ENCODE data around the gene PIP5KL1. TPM values are rescaled to one million over a fixed set of nuclear protein-coding genes. Genes with fewer than 3 reads are reported as not detected.

The PIP5KL1 gene
- total and polyA plus RNA-seq, 7 experiments from 2014 or later = 0.17 to 2.9 (median 1.9) TPM; not detected in 1

DNA sequence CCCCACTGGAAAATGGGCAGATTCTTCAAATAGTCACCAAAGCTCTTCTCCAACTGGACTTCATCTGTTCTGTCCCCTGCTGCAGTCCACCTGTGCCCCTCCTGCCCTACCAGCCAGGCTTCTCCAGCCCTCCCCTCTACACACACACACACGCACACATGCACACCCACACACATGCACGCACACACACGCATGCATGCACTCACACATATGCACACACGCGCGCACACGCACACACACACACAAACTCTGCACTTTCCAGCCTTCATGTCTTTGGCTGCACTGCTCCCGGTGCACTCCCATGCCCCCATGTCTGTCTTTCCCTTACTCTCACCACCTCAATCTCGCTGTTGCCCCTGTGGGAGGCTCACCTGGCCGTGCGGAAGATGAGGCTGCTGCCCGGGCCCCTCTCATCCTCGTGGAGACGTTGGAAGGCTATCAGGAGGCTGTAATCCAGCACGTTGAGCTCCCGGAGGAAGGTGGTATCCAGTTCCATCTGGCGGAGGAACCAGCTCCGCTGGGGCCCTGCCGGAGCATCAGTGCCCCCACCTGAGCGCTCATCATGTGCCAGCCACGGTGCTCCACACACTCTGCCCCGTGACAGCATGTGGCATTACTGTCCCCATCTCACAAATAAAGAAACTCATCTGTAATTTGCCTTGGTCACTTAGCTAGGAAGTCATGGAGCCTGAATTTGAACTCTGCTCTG lies 5.7 kb downstream of the PIP5KL1 start:
- no peak overlapping the region for H3K4me3 Mint-ChIP-seq
- H3K4me1 Mint-ChIP-seq = peaks cover 8 to 30% (median 21%) of the 10 kb centered on the region in 7 donors
- peak overlapping the region in 2 of 9 donors; percentile 29 to 79 for H3K27ac Mint-ChIP-seq
- CTCF ChIA-PET = interaction anchor here (0.9 kb wide), 1 partner anchor 336 kb away, joined by 3 read pairs; no protein-coding TSS in a partner anchor
- Histone ChIP-seq H3K9me3 (ENCODE audit: control insufficient read depth in 2 of 3, low read length in 3 of 3) (no peaks in the 10 kb centered on the region), H3K36me3 (ENCODE audit: control insufficient read depth in 2 of 3, insufficient read depth in 3 of 3, low read length in 3 of 3) (no peaks in the 10 kb centered on the region), H3K4me3 (ENCODE audit: low read length) (no peak overlapping the region), H3K27me3 (ENCODE audit: control insufficient read depth in 2 of 2, insufficient read depth in 2 of 2, low read length in 2 of 2) (no peaks in the 10 kb centered on the region), H3K27ac (ENCODE audit: low read depth, low read length) (no peak overlapping the region), H3K4me1 (ENCODE audit: control insufficient read depth in 2 of 2, insufficient read depth in 2 of 2, low read length in 2 of 2) (peaks cover 10 to 25% of the 10 kb centered on the region in 2 donors)
- H3K9me3 Mint-ChIP-seq = peaks cover 0 to 17% (median 0%) of the 10 kb centered on the region in 11 donors
- H3K27me3 Mint-ChIP-seq = peaks cover 0 to 43% (median 0%) of the 10 kb centered on the region in 5 donors
- no peak for DNase-seq
- POLR2A ChIA-PET = interaction anchor here (0.6 to 1.0 kb wide), 2 partner anchors 12 to 337 kb away, joined by 3 read pairs; no protein-coding TSS in a partner anchor
- no peak for ATAC-seq
- intact Hi-C loops (cut with micrococcal nuclease) = no loop called here
- no peaks in the 10 kb centered on the region for H3K36me3 Mint-ChIP-seq

- DNase-seq (no peak), ATAC-seq (no peak)
- CTCF ChIA-PET = interaction anchor here (0.6 to 1.3 kb wide), 3 partner anchors 15 to 339 kb away, joined by 3 read pairs; no protein-coding TSS in a partner anchor
- POLR2A ChIA-PET = interaction anchor here (0.7 to 3.1 kb wide), 5 partner anchors 13 to 208 kb away, joined by 3 to 13 read pairs (median 3); partner anchors contain the start of genes CDK9, PTRH1 and TTC16
- Mint-ChIP-seq H3K4me1 (peaks cover 12 to 33% (median 17%) of the 10 kb centered on the region in 7 donors), H3K4me3 (no peak overlapping the region), H3K36me3 (no peaks in the 10 kb centered on the region), H3K9me3 (peaks cover 0 to 14% (median 0%) of the 10 kb centered on the region in 11 donors), H3K27me3 (peaks cover 0 to 37% (median 0%) of the 10 kb centered on the region in 5 donors), H3K27ac (no peak overlapping the region)
- Histone ChIP-seq H3K4me1 (ENCODE audit: control insufficient read depth in 2 of 2, insufficient read depth in 2 of 2, low read length in 2 of 2) (peaks cover 9 to 25% of the 10 kb centered on the region in 2 donors), H3K27me3 (ENCODE audit: control insufficient read depth in 2 of 2, insufficient read depth in 2 of 2, low read length in 2 of 2) (no peaks in the 10 kb centered on the region), H3K36me3 (ENCODE audit: control insufficient read depth in 2 of 3, insufficient read depth in 3 of 3, low read length in 3 of 3) (no peaks in the 10 kb centered on the region), H3K9me3 (ENCODE audit: control insufficient read depth in 2 of 3, low read length in 3 of 3) (no peaks in the 10 kb centered on the region), H3K4me3 (ENCODE audit: low read length) (no peak overlapping the region), H3K27ac (ENCODE audit: low read depth, low read length) (no peak overlapping the region)
- intact Hi-C loops (cut with micrococcal nuclease) = no loop called here
These were observed 6.8 kb downstream of the PIP5KL1 start for GRCh38 chr9:127923771-127924170.

- H3K9me3 ChIP-seq (ENCODE audit: control insufficient read depth in 2 of 3, low read length in 3 of 3) = no peaks in the 10 kb centered on the region
- no peak overlapping the region for H3K27ac ChIP-seq (ENCODE audit: low read depth, low read length)
- Mint-ChIP-seq H3K27me3 (peaks cover 0 to 32% (median 0%) of the 10 kb centered on the region in 5 donors), H3K36me3 (no peaks in the 10 kb centered on the region), H3K4me1 (peaks cover 19 to 36% (median 20%) of the 10 kb centered on the region in 7 donors), H3K4me3 (no peak overlapping the region), H3K9me3 (peaks cover 0 to 9% (median 0%) of the 10 kb centered on the region in 11 donors), H3K27ac (peak overlapping the region in 1 of 9 donors; percentile 9)
- H3K36me3 ChIP-seq (ENCODE audit: control insufficient read depth in 2 of 3, insufficient read depth in 3 of 3, low read length in 3 of 3) = no peaks in the 10 kb centered on the region
- H3K4me3 ChIP-seq (ENCODE audit: low read length) = no peak overlapping the region
- ChIA-PET CTCF (interaction anchor here (0.6 to 4.8 kb wide), 5 partner anchors 19 to 1174 kb away, joined by 3 to 36 read pairs (median 6); partner anchors contain the start of gene TOR2A), POLR2A (interaction anchor here (0.9 to 3.1 kb wide), 5 partner anchors 17 to 207 kb away, joined by 3 to 13 read pairs (median 3); partner anchors contain the start of genes PTRH1, TOR2A and TTC16)
- intact Hi-C loops (cut with micrococcal nuclease) = no loop called here
- peaks cover 9 to 27% of the 10 kb centered on the region in 2 donors for H3K4me1 ChIP-seq (ENCODE audit: control insufficient read depth in 2 of 2, insufficient read depth in 2 of 2, low read length in 2 of 2)
- H3K27me3 ChIP-seq (ENCODE audit: control insufficient read depth in 2 of 2, insufficient read depth in 2 of 2, low read length in 2 of 2) = no peaks in the 10 kb centered on the region
- ATAC-seq (no peak), DNase-seq (no peak)
These were observed 7.5 kb downstream of the PIP5KL1 start for GRCh38 chr9:127923046-127923445.

DNA sequence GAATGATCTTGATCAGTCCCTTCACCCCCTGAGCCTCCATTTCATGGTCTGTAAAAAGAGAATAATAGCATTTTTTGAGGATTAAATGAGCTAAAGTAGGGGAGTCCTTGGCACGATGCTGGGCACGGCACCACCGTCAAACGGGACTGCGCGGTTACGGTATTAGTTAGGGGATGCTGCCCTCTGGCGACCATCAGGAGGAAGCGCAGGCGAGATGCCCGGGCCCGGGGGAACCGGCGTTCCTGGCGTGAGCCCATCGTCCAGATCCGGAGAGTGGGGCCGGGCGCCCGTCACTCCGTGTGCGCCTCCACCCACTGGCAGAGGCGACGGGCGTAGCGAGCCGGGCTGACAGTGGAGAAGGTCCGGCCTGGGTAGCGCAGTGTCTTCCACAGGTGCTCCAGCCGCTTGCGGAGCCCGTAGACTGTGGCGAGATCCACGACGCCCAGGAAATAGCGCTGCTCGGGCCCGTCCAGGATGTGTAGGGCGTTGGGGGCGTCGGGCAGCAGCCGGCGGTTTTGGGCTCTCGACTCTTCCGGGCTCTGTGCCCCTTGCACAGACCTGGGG lies 8.9 kb downstream of the PIP5KL1 start:
- no peaks in the 10 kb centered on the region for H3K27me3 ChIP-seq (ENCODE audit: control insufficient read depth in 2 of 2, insufficient read depth in 2 of 2, low read length in 2 of 2)
- peak; percentile 58 to 82 (median 72) for DNase-seq
- Mint-ChIP-seq H3K4me1 (peaks cover 20 to 40% (median 30%) of the 10 kb centered on the region in 7 donors), H3K4me3 (peak overlapping the region in 7 of 10 donors; percentile 6 to 63 (median 58)), H3K36me3 (no peaks in the 10 kb centered on the region), H3K27ac (peak overlapping the region in 4 of 9 donors; percentile 6 to 57 (median 18)), H3K9me3 (peaks cover 0 to 8% (median 0%) of the 10 kb centered on the region in 11 donors), H3K27me3 (peaks cover 0 to 32% (median 0%) of the 10 kb centered on the region in 5 donors)
- ChIA-PET CTCF (interaction anchor here (0.5 to 4.8 kb wide), 35 partner anchors 8 to 1130 kb away, joined by 3 to 36 read pairs (median 3); partner anchors contain the start of genes CDK9, ST6GALNAC6 and TOR2A), POLR2A (interaction anchor here (0.6 to 3.1 kb wide), 9 partner anchors 9 to 428 kb away, joined by 3 to 13 read pairs (median 5); partner anchors contain the start of genes AK1, DPM2 and PIP5KL1)
- H3K9me3 ChIP-seq (ENCODE audit: control insufficient read depth in 2 of 3, low read length in 3 of 3) = no peaks in the 10 kb centered on the region
- peaks cover 0 to 1% (median 0%) of the 10 kb centered on the region in 3 experiments for H3K36me3 ChIP-seq (ENCODE audit: control insufficient read depth in 2 of 3, insufficient read depth in 3 of 3, low read length in 3 of 3)
- H3K4me1 ChIP-seq (ENCODE audit: control insufficient read depth in 2 of 2, insufficient read depth in 2 of 2, low read length in 2 of 2) = peaks cover 14 to 30% of the 10 kb centered on the region in 2 donors
- H3K4me3 ChIP-seq (ENCODE audit: low read length) = no peak overlapping the region
- intact Hi-C loops (cut with micrococcal nuclease) = loop anchor here (1.0 to 2.0 kb wide), 10 partner anchors 51 to 981 kb away; partner anchors contain the start of genes TOR2A (in 2 of the 2) and CDK9 (in 1 of the 2)
- no peak overlapping the region for H3K27ac ChIP-seq (ENCODE audit: low read depth, low read length)
- ATAC-seq = peak; percentile 60

- peaks cover 0 to 25% (median 0%) of the 10 kb centered on the region in 5 donors for H3K27me3 Mint-ChIP-seq
- POLR2A ChIA-PET = interaction anchor here (0.6 to 3.1 kb wide), 9 partner anchors 9 to 427 kb away, joined by 3 to 13 read pairs (median 5); partner anchors contain the start of genes AK1, DPM2 and PIP5KL1
- peaks cover 23 to 47% (median 34%) of the 10 kb centered on the region in 7 donors for H3K4me1 Mint-ChIP-seq
- CTCF ChIA-PET = interaction anchor here (0.6 to 4.8 kb wide), 33 partner anchors 8 to 706 kb away, joined by 3 to 36 read pairs (median 3); partner anchors contain the start of genes CDK9, FPGS, ST6GALNAC6 and TOR2A
- H3K36me3 ChIP-seq (ENCODE audit: control insufficient read depth in 2 of 3, insufficient read depth in 3 of 3, low read length in 3 of 3) = peaks cover 0 to 3% (median 0%) of the 10 kb centered on the region in 3 experiments
- H3K27ac Mint-ChIP-seq = peak overlapping the region in 3 of 9 donors; percentile 22 to 77 (median 52)
- peaks cover 0 to 3% (median 0%) of the 10 kb centered on the region in 11 donors for H3K9me3 Mint-ChIP-seq
- no peak overlapping the region for H3K27ac ChIP-seq (ENCODE audit: low read depth, low read length)
- no peak for DNase-seq
- peak overlapping the region in 1 of 10 donors; percentile 8 for H3K4me3 Mint-ChIP-seq
- no peaks in the 10 kb centered on the region for H3K36me3 Mint-ChIP-seq
- H3K27me3 ChIP-seq (ENCODE audit: control insufficient read depth in 2 of 2, insufficient read depth in 2 of 2, low read length in 2 of 2) = no peaks in the 10 kb centered on the region
- no peaks in the 10 kb centered on the region for H3K9me3 ChIP-seq (ENCODE audit: control insufficient read depth in 2 of 3, low read length in 3 of 3)
- no peak for ATAC-seq
- H3K4me3 ChIP-seq (ENCODE audit: low read length) = no peak overlapping the region
- H3K4me1 ChIP-seq (ENCODE audit: control insufficient read depth in 2 of 2, insufficient read depth in 2 of 2, low read length in 2 of 2) = peaks cover 18 to 29% of the 10 kb centered on the region in 2 donors
- intact Hi-C loops (cut with micrococcal nuclease) = loop anchor here (1.0 to 2.0 kb wide), 10 partner anchors 50 to 980 kb away; partner anchors contain the start of genes TOR2A (in 2 of the 2) and CDK9 (in 1 of the 2)
These were observed 9.8 kb downstream of the PIP5KL1 start for GRCh38 chr9:127920794-127921193.

Data from naive thymus-derived CD4-positive, alpha-beta T cell (primary cell).